MM.1S (cell line): ENCODE results near the gene CAPS.

Experiments
- DNase-seq: peaks from one replicate; pipeline ENCODE4 v3.0.0-alpha.2; 2015
- H2AFZ ChIP-seq: fragments of 300-600 bp; sonication (generic); 2 replicates; pipeline ENCODE4 v1.6.0; 2016; ENCODE audit warnings: antibody characterized with exemption, low read length
- H3F3A ChIP-seq: fragments of 300-600 bp; sonication (generic); 2 replicates; pipeline ENCODE4 v1.6.1; 2016; ENCODE audit warnings: mild to moderate bottlenecking, antibody characterized with exemption, low read length, moderate library complexity, mixed read lengths; ENCODE audit not compliant: insufficient read depth
- H3K27ac ChIP-seq: fragments of 300-600 bp; sonication (generic); 2 replicates; pipeline ENCODE4 v1.5.1; 2016; ENCODE audit warnings: mild to moderate bottlenecking, low read length
- H3K27me3 ChIP-seq: fragments of 300-600 bp; sonication (generic); replicated peaks from 2 replicates; pipeline ENCODE4 v1.6.0; 2016; ENCODE audit warnings: low read length; ENCODE audit not compliant: insufficient read depth
- H3K36me3 ChIP-seq: fragments of 300-600 bp; sonication (generic); replicated peaks from 2 replicates; pipeline ENCODE4 v1.6.1; 2016; ENCODE audit warnings: mild to moderate bottlenecking, low read length, mixed read lengths; ENCODE audit not compliant: insufficient read depth
- H3K4me1 ChIP-seq: fragments of 300-600 bp; sonication (generic); 2 replicates; pipeline ENCODE4 v1.6.1; 2016; ENCODE audit warnings: low read length, mixed read lengths
- H3K4me2 ChIP-seq: fragments of 300-600 bp; sonication (generic); 2 replicates; pipeline ENCODE4 v1.6.0; 2016; ENCODE audit warnings: low read depth, low read length
- H3K4me3 ChIP-seq: fragments of 300-600 bp; sonication (generic); 2 replicates; pipeline ENCODE4 v1.5.1; 2016; ENCODE audit warnings: low read length, mixed read lengths
- H3K79me2 ChIP-seq: fragments of 300-600 bp; sonication (generic); 2 replicates; pipeline ENCODE4 v1.6.1; 2016; ENCODE audit warnings: mixed run types, low read length, mixed read lengths
- H3K9ac ChIP-seq: fragments of 300-600 bp; sonication (generic); 2 replicates; pipeline ENCODE4 v1.6.1; 2016; ENCODE audit warnings: low read length, mixed read lengths
- H3K9me2 ChIP-seq: fragments of 300-600 bp; sonication (generic); replicated peaks from 2 replicates; pipeline ENCODE4 v1.6.1; 2016; ENCODE audit warnings: mild to moderate bottlenecking, low read length, mixed read lengths; ENCODE audit not compliant: insufficient read depth
- H3K9me3 ChIP-seq: fragments of 300-600 bp; sonication (generic); replicated peaks from 2 replicates; pipeline ENCODE4 v1.6.1; 2016; ENCODE audit warnings: mild to moderate bottlenecking, low read length, mixed read lengths; ENCODE audit not compliant: insufficient read depth
- H4K20me1 ChIP-seq: fragments of 300-600 bp; sonication (generic); 2 replicates; pipeline ENCODE4 v1.6.1; 2016; ENCODE audit warnings: mild to moderate bottlenecking, low read length, moderate library complexity, mixed read lengths; ENCODE audit not compliant: insufficient read depth
- EZH2 ChIP-seq: fragments of 300-600 bp; sonication (generic); optimal IDR thresholded peaks from 2 replicates; pipeline ENCODE3; 2017; ENCODE audit warnings: low read depth, mild to moderate bottlenecking, antibody characterized with exemption, low read length, mixed read lengths
- EZH2phosphoT487 ChIP-seq: fragments of 300-600 bp; sonication (generic); IDR thresholded peaks from 2 replicates; pipeline ENCODE4 v1.6.1; 2018; ENCODE audit warnings: antibody characterized with exemption, low read length
- TF ChIP-seq, protein P1 (sequence below): fragments of 300-600 bp; sonication (generic); IDR thresholded peaks from 2 replicates; pipeline ENCODE4 v1.5.1; 2016; ENCODE audit warnings: antibody characterized with exemption, low read length, mixed read lengths

The CAPS gene

DNA sequence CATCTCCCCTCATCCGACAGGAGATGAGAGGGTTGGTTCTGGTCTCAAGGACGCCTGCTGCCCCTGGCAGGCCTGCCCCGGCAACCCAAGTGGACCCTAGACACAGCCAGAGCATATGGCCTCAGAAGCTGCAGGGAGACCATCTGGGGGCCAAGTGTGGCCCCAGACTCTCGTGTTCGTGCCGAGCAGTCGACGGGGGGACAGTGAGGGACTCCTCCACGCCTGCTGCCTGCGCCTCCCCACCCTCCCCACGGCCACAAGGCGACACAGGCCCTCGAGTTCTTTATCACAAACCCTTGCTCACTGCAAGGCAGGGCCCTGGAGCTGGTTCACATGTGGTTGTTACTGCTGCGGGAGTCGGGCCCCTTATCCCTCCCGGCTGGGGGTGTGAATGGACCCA is 9.3 kb downstream of the CAPS start:
- H3F3A ChIP-seq: no peaks in the 10 kb centered on the region
- H3K36me3 ChIP-seq: peaks cover 23% of the 10 kb centered on the region
- no peak overlapping the region for H3K4me3 ChIP-seq
- H3K27ac ChIP-seq: no peak overlapping the region
- TF ChIP-seq EZH2: no peak
- TF ChIP-seq EZH2phosphoT487: no peak
- TF ChIP-seq, protein P1, sequence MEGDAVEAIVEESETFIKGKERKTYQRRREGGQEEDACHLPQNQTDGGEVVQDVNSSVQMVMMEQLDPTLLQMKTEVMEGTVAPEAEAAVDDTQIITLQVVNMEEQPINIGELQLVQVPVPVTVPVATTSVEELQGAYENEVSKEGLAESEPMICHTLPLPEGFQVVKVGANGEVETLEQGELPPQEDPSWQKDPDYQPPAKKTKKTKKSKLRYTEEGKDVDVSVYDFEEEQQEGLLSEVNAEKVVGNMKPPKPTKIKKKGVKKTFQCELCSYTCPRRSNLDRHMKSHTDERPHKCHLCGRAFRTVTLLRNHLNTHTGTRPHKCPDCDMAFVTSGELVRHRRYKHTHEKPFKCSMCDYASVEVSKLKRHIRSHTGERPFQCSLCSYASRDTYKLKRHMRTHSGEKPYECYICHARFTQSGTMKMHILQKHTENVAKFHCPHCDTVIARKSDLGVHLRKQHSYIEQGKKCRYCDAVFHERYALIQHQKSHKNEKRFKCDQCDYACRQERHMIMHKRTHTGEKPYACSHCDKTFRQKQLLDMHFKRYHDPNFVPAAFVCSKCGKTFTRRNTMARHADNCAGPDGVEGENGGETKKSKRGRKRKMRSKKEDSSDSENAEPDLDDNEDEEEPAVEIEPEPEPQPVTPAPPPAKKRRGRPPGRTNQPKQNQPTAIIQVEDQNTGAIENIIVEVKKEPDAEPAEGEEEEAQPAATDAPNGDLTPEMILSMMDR: no peak
- H3K79me2 ChIP-seq: no peaks in the 10 kb centered on the region
- no peaks in the 10 kb centered on the region for H4K20me1 ChIP-seq
- H3K9ac ChIP-seq: no peak overlapping the region
- H2AFZ ChIP-seq: no peak overlapping the region
- no peaks in the 10 kb centered on the region for H3K9me3 ChIP-seq
- no peaks in the 10 kb centered on the region for H3K9me2 ChIP-seq
- H3K27me3 ChIP-seq: no peaks in the 10 kb centered on the region
- DNase-seq: no peak
- no peak overlapping the region for H3K4me2 ChIP-seq
- no peaks in the 10 kb centered on the region for H3K4me1 ChIP-seq

DNA sequence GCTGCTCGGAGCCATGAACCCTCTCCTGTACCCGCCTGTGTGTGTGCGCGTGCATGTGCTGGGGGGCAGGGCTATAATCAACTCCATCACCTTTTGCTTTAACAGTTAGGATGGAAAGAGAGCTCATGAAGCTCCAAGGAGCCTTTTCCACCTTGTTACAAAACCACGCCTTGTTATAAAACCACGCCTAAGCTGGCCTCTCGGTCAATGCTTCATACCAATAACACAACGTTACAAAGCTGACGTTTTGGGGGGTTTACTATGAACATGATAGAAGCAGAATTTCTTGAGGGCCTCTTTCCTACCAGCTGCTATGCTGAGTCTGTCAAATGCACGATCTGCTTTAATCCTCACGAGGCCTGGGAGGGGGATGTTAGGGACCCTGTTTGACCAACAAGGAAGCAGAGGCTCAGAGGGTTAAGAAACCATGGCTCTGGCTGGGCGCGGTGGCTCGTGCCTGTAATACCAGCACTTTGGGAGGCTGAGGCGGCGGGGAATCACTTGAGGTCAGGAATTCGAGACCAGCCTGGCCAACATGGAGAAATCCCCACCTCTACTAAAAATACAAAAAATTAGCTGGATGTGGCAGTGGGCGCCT is 11.9 kb downstream of the CAPS start:
- no peaks in the 10 kb centered on the region for H3K9me2 ChIP-seq
- no peaks in the 10 kb centered on the region for H3K4me1 ChIP-seq
- H4K20me1 ChIP-seq: no peaks in the 10 kb centered on the region
- DNase-seq: no peak
- H3K27ac ChIP-seq: no peak overlapping the region
- H3K4me3 ChIP-seq: no peak overlapping the region
- no peaks in the 10 kb centered on the region for H3K27me3 ChIP-seq
- H3K79me2 ChIP-seq: no peaks in the 10 kb centered on the region
- no peak overlapping the region for H3K4me2 ChIP-seq
- no peak overlapping the region for H2AFZ ChIP-seq
- H3K36me3 ChIP-seq: peaks cover 22% of the 10 kb centered on the region; the same call in 1 of the 2 replicates
- no peaks in the 10 kb centered on the region for H3F3A ChIP-seq
- H3K9me3 ChIP-seq: no peaks in the 10 kb centered on the region
- H3K9ac ChIP-seq: no peak overlapping the region
- TF ChIP-seq, protein P1: no peak
- no peak for TF ChIP-seq EZH2
- no peak for TF ChIP-seq EZH2phosphoT487

DNA sequence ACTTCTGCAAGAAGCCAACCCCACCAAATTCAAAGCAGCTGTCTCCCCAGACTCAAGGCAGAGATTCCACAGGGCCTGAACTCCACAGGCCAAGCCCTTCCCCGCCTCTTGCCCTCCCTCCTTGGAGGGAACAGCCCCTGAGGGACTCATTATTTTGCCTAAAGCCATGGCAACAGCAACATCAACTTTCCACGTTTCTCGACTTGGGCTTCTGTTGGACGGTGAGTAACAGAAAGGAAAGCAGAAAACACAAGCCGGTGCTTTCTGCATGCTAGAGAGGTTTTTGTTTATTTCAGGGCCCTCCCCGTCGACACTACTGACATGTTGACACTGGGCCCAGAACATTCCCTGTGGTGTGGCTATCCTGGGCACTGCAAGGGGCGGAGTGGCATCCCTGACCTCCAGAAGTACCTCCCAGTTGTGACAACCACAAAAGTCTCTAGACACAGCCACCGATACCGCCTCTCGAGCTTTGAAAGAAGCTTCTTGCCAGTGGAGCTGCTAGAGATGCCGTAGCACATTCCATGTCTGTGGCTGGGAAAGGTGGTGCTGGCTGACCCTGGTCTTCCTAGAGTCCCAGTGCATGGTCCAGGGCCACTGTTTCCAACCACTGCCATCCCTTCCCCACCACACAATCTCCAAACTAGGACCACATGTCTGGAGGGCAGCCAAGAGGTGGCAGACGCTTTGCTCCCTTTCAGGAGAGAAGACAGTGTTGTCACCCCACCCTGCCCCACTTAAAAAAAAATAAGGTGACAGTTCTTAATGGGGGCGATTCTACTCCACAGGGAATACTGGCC is 12.8 kb downstream of the CAPS start:
- H3K27ac ChIP-seq: no peak overlapping the region
- no peaks in the 10 kb centered on the region for H4K20me1 ChIP-seq

More for the DNA sequence above, 12.8 kb downstream of the CAPS start:
- no peak for DNase-seq
- TF ChIP-seq EZH2: no peak
- no peak for TF ChIP-seq EZH2phosphoT487
- TF ChIP-seq, protein P1: no peak
- Histone ChIP-seq H3K36me3 (peaks cover 28% of the 10 kb centered on the region; the same call in 1 of the 2 replicates), H3K27me3 (no peaks in the 10 kb centered on the region), H3K9me3 (no peaks in the 10 kb centered on the region), H3K4me3 (no peak overlapping the region), H3K4me2 (no peak overlapping the region), H3K9me2 (no peaks in the 10 kb centered on the region), H3F3A (no peaks in the 10 kb centered on the region), H3K4me1 (no peaks in the 10 kb centered on the region), H3K79me2 (no peaks in the 10 kb centered on the region), H3K9ac (no peak overlapping the region), H2AFZ (no peak overlapping the region)
